GM12878 (cell line): ENCODE data around the gene CD58.

Experiments used
- CEBPB ChIP-seq, 2 experiments: fragments of 150-350 bp in 1 of 2; IDR thresholded peaks; 2 replicates each; pipeline ENCODE4 v1.6.1; 2012 to 2014; ENCODE audit warnings: low read depth in 2 of 2, low read length in 2 of 2, borderline replicate concordance in 1 of 2, inconsistent platforms in 1 of 2
- CTCF ChIP-seq, 3 experiments: IDR thresholded peaks in 2 of 3; conservative IDR thresholded peaks in 1 of 3; 2 replicates each; pipeline ENCODE4 v1.5.1; 2011; ENCODE audit warnings: low read depth in 3 of 3, low read length in 3 of 3, mild to moderate bottlenecking in 3 of 3, control low read depth in 2 of 3, moderate library complexity in 2 of 3, inconsistent platforms in 1 of 3, mixed read lengths in 1 of 3; ENCODE audit not compliant: control insufficient read depth in 2 of 3, insufficient read depth in 1 of 3; ENCODE audit errors: extremely low read depth in 1 of 3
- EP300 ChIP-seq, 2 experiments: fragments of 150-350 bp in 1 of 2; IDR thresholded peaks; 2 replicates each; pipeline ENCODE4 v1.6.1; 2011 to 2012; ENCODE audit warnings: low read depth in 2 of 2, low read length in 2 of 2, borderline replicate concordance in 1 of 2, improper control_type of control experiment in 1 of 2, inconsistent platforms in 1 of 2; ENCODE audit not compliant: control insufficient read depth in 1 of 2
- KDM1A ChIP-seq: fragments of 200-600 bp; sonication (generic); IDR thresholded peaks from 2 replicates; pipeline ENCODE4 v1.6.1; 2016; ENCODE audit warnings: borderline replicate concordance
- POLR2A ChIP-seq: IDR thresholded peaks from 2 replicates; pipeline ENCODE4 v1.6.1; 2011; ENCODE audit warnings: low read depth, mild to moderate bottlenecking, low read length
- SUZ12 ChIP-seq: fragments of 200-600 bp; sonication (generic); IDR thresholded peaks from one replicate; pipeline ENCODE4 v1.6.1; 2018; ENCODE audit warnings: antibody characterized with exemption, mild to moderate bottlenecking; ENCODE audit not compliant: unreplicated experiment

- no peak for TF ChIP-seq CTCF (IDR thresholded peaks at IDR 0.05 in 2 of 3, conservative IDR thresholded peaks at IDR 0.05 in 1 of 3; ENCODE audit: control insufficient read depth in 2 of 3, extremely low read depth in 1 of 3, insufficient read depth in 1 of 3, low read depth in 3 of 3, low read length in 3 of 3)
- TF ChIP-seq SUZ12 = no peak
- no peak for TF ChIP-seq KDM1A
- no peak for TF ChIP-seq EP300 (IDR thresholded peaks at IDR 0.05; ENCODE audit: borderline replicate concordance in 1 of 2, control insufficient read depth in 1 of 2, low read depth in 2 of 2, low read length in 2 of 2)
- TF ChIP-seq POLR2A = no peak
- TF ChIP-seq CEBPB (IDR thresholded peaks at IDR 0.05; ENCODE audit: borderline replicate concordance in 1 of 2, low read depth in 2 of 2, low read length in 2 of 2) = no peak
These were observed 98.3 kb downstream of the CD58 start for GRCh38 chr1:116472431-116472961.
